Kidney (tissue), 14 donors: ENCODE results near the gene SYNDIG1. TPM values are rescaled to one million over a fixed set of nuclear protein-coding genes. Genes with fewer than 3 reads are reported as not detected.
A peak's percentile ranks its signal among the peaks of the same experiment; 100 is the strongest.

Source experiments
- DNase-seq, 5 donors: peaks; one replicate each; pipeline ENCODE4 v3.0.0-alpha.2; 2013 to 2020
- FAIRE-seq: peaks from 2 replicates; lab custom pipeline; 2012; peaks lifted over from hg19 to GRCh38; lab: Jason Lieb, UNC
- H3K27ac ChIP-seq, 2 donors: one replicate each; pipeline ENCODE4 v1.7.0; 2013; ENCODE audit warnings: low read depth in 2 of 2, low read length in 2 of 2, inconsistent platforms in 1 of 2
- H3K27me3 ChIP-seq: one replicate; pipeline ENCODE4 v1.7.1; 2013; ENCODE audit warnings: low read length, inconsistent platforms; ENCODE audit not compliant: control insufficient read depth, insufficient read depth
- H3K36me3 ChIP-seq, 3 donors: one replicate each; pipeline versions ENCODE4 v1.7.0 to v1.7.1; 2013; ENCODE audit warnings: low read length in 3 of 3, control low read depth in 1 of 3, inconsistent platforms in 1 of 3; ENCODE audit not compliant: insufficient read depth in 3 of 3, control insufficient read depth in 2 of 3
- H3K4me1 ChIP-seq, 3 donors: one replicate each; pipeline versions ENCODE4 v1.7.0 to v1.7.1; 2013; ENCODE audit warnings: low read length in 3 of 3, inconsistent platforms in 1 of 3, low read depth in 1 of 3; ENCODE audit not compliant: control insufficient read depth in 2 of 3, insufficient read depth in 2 of 3
- H3K4me3 ChIP-seq, 3 donors: one replicate each; pipeline versions ENCODE4 v1.7.0 to v1.8.1; 2013; ENCODE audit warnings: low read length in 3 of 3, control low read depth in 1 of 3, inconsistent platforms in 1 of 3
- H3K9ac ChIP-seq, 3 donors: one replicate each; pipeline versions ENCODE4 v1.7.0 to v1.7.1; 2013; ENCODE audit warnings: low read length in 3 of 3, control low read depth in 1 of 3, inconsistent platforms in 1 of 3
- H3K9me3 ChIP-seq, 3 donors: one replicate each; pipeline versions ENCODE4 v1.7.0 to v1.7.1; 2013; ENCODE audit warnings: low read length in 3 of 3, control low read depth in 1 of 3, inconsistent platforms in 1 of 3; ENCODE audit not compliant: control insufficient read depth in 2 of 3, insufficient read depth in 1 of 3
- intact Hi-C: fragments of 100-400 bp; cut with DNase I; formaldehyde crosslinking; loops from one replicate; pipeline ENCODE4 v1.11.1; 2022
- polyA plus RNA-seq: library from polyadenylated mRNA; stranded (reverse); fragments of 350-450 nt; fragmentation: Illumina TruSeq; extraction: RNeasy Lipid Tissue Mini Kit (QIAGEN cat#74804); gene quantifications from one replicate; pipeline ENCODE4 v1.2.3, GENCODE V29; 2014; ENCODE audit warnings: low read depth, low replicate concordance; ENCODE audit not compliant: insufficient read depth
- total RNA-seq: library from RNA; stranded (reverse); fragmentation: NEBNext Ultra II Directional; extraction: Animal tissue kit (Norgen Biotek cat#: 25700); gene quantifications from one replicate; pipeline ENCODE4 v1.2.1, GENCODE V29; 2021
- TF ChIP-seq, protein P1 (sequence below): IDR thresholded peaks from 3 replicates; pipeline ENCODE4 v1.5.1; 2012; ENCODE audit warnings: mild to moderate bottlenecking, moderate library complexity, borderline replicate concordance; ENCODE audit not compliant: insufficient read depth; ENCODE audit errors: extremely low read depth
- donor health status: control.
- donor health status: control.
- donor health status: control.
- donor health status: control.
- donor health status: control.
- donor health status: DM: yes; HTN: yes; CAD: no.
- donor health status: Normal renal cell carcinoma (clear cell type).

The SYNDIG1 gene
- total and polyA plus RNA-seq, 2 donors from 2014 or later = 5.4 to 8.2 TPM

DNA sequence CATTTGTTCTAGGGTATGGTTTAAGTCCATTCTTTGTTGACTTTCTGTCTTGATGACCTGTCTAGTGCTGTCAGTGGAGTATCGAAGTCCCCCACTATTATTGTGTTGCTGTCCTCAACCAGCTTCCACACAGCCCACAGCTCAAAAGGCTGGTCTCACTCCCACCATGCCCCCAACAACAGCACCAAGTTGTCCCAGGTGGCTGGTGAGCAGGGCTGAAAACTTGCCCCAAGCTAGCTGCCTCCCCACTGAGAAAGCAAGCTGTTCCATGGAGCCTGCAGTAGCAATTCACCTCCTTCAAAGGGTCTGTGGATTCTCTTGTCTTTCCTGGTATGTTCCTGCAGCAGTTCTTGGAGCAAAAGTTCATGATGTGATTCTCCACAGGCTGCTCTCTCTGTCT is 221.0 kb downstream of the SYNDIG1 start:
- TF ChIP-seq, protein P1, sequence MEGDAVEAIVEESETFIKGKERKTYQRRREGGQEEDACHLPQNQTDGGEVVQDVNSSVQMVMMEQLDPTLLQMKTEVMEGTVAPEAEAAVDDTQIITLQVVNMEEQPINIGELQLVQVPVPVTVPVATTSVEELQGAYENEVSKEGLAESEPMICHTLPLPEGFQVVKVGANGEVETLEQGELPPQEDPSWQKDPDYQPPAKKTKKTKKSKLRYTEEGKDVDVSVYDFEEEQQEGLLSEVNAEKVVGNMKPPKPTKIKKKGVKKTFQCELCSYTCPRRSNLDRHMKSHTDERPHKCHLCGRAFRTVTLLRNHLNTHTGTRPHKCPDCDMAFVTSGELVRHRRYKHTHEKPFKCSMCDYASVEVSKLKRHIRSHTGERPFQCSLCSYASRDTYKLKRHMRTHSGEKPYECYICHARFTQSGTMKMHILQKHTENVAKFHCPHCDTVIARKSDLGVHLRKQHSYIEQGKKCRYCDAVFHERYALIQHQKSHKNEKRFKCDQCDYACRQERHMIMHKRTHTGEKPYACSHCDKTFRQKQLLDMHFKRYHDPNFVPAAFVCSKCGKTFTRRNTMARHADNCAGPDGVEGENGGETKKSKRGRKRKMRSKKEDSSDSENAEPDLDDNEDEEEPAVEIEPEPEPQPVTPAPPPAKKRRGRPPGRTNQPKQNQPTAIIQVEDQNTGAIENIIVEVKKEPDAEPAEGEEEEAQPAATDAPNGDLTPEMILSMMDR = no peak
- Histone ChIP-seq H3K27me3 (no peaks in the 10 kb centered on the region), H3K4me1 (peaks cover 0 to 7% (median 0%) of the 10 kb centered on the region in 3 donors), H3K9me3 (peaks cover 0 to 5% (median 2%) of the 10 kb centered on the region in 3 donors), H3K27ac (no peak overlapping the region), H3K4me3 (no peak overlapping the region), H3K9ac (no peak overlapping the region), H3K36me3 (no peaks in the 10 kb centered on the region)
- FAIRE-seq (no peak), DNase-seq (peak in 1 of 5 donors; percentile 21)
- intact Hi-C loops = no loop called here

DNA sequence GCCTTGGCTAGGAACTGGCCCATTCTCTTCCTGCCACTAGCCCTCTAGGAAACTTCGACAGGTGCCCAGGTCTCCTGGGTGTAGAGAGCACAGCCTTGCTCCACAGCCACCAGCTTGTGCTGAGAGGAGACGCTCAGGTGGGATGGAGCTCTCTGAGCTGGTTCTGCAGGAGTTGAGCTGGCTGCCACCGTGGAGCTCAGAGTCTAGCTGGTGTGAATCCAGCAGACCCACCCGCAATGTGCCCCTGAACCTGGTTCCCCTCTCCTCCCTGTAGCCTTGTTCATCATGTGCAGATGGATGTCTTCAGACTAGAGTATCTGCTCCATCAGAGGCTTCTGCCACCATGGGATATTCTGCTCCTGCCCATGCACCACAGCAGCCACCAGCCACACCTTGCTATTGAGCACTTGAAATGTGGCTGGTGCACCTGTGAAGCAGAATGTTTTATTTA is 222.5 kb downstream of the SYNDIG1 start:
- H3K36me3 ChIP-seq = no peaks in the 10 kb centered on the region
- no peak overlapping the region for H3K9ac ChIP-seq
- peaks cover 0 to 16% (median 0%) of the 10 kb centered on the region in 3 donors for H3K4me1 ChIP-seq
- intact Hi-C loops = no loop called here
- FAIRE-seq (no peak), DNase-seq (peak in 3 of 5 donors; percentile 5 to 35 (median 21))
- no peaks in the 10 kb centered on the region for H3K27me3 ChIP-seq
- H3K9me3 ChIP-seq = peaks cover 0 to 5% (median 2%) of the 10 kb centered on the region in 3 donors
- no peak overlapping the region for H3K4me3 ChIP-seq
- no peak overlapping the region for H3K27ac ChIP-seq
- TF ChIP-seq, protein P1 = no peak

DNA sequence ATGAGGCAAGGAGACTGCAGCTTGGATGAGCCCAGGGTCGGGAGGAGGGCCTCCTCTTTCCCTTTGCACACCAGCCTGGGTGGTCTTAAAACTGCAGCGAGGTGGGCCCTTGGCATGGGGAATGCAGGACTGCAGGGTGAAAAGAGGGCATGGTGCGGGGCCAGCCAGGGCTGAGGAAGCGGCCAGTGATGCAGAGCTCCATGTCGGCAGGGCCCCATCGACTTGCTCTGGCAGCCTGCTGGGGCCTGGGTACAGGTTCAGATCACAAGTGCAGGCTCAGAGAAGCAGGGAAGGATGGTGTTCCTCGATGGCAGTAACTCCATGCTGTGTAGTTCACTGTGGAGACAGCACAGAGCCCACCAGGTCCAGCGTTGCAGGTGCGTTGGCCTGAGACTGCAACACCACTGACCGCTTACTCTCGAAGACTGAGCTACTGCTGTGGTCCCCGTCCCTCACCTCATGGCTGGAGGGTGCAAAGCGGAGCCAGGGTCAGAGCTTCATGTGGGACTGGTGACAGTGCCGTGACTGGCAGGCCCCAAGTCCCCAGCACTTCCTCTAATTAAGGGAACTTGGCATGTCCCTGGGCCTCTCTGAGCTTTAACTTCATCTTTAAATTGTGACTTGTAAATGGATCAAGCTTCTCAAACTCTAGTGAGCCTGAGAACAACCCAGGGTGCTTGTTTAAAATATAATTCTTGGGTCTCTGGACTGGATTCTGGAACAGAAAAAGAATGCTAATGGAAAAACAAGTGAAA is 223.2 kb downstream of the SYNDIG1 start:
- no peak for FAIRE-seq
- H3K27me3 ChIP-seq = no peaks in the 10 kb centered on the region
- H3K4me3 ChIP-seq = no peak overlapping the region
- peak in 3 of 5 donors; percentile 7 to 39 (median 20) for DNase-seq
- TF ChIP-seq, protein P1 = no peak
- H3K36me3 ChIP-seq = no peaks in the 10 kb centered on the region
- H3K4me1 ChIP-seq = peaks cover 0 to 16% (median 0%) of the 10 kb centered on the region in 3 donors
- no peak overlapping the region for H3K27ac ChIP-seq
- intact Hi-C loops = no loop called here
- peaks cover 0 to 3% (median 1%) of the 10 kb centered on the region in 3 donors for H3K9me3 ChIP-seq
- H3K9ac ChIP-seq = no peak overlapping the region
